Measurements from ENCODE around the gene NRGN.

DNA sequence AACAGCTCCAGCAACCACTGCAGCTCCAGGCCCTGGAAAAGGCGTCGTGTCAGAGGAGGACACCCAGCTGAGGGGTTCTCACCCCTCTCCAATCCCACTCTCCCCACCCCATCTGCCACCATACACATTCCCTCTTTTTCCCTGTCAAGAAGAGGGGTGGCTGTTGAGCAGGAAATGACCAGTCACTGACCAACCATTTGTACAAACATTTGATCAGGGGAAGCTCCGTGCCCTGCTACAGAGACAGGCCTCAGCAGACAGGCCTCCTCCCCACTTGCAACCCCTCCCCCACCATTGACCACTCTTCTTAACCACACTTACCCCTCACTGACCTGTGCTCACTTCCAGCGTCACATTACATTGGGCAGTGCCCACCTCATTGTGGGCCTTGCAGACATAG lies 14.6 kb downstream of the NRGN start:
- TF ChIP-seq, protein P1, sequence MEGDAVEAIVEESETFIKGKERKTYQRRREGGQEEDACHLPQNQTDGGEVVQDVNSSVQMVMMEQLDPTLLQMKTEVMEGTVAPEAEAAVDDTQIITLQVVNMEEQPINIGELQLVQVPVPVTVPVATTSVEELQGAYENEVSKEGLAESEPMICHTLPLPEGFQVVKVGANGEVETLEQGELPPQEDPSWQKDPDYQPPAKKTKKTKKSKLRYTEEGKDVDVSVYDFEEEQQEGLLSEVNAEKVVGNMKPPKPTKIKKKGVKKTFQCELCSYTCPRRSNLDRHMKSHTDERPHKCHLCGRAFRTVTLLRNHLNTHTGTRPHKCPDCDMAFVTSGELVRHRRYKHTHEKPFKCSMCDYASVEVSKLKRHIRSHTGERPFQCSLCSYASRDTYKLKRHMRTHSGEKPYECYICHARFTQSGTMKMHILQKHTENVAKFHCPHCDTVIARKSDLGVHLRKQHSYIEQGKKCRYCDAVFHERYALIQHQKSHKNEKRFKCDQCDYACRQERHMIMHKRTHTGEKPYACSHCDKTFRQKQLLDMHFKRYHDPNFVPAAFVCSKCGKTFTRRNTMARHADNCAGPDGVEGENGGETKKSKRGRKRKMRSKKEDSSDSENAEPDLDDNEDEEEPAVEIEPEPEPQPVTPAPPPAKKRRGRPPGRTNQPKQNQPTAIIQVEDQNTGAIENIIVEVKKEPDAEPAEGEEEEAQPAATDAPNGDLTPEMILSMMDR (IDR thresholded peaks at IDR 0.05), result no peak
- no peak for TF ChIP-seq POLR2A (IDR thresholded peaks at IDR 0.05)
